CD4-positive, alpha-beta T cell treated with Interleukin-10 for 1 hour (primary cell): Measurements from ENCODE around the gene GAS2.

ENCODE experiments used
- DNase-seq: peaks from one replicate; pipeline ENCODE4 v3.0.0-alpha.2; 2020

The GAS2 gene

GRCh38 chr11:22730319-22730718 lies 63.9 kb downstream of the GAS2 start:
- DNase-seq: peak; percentile 15

DNA sequence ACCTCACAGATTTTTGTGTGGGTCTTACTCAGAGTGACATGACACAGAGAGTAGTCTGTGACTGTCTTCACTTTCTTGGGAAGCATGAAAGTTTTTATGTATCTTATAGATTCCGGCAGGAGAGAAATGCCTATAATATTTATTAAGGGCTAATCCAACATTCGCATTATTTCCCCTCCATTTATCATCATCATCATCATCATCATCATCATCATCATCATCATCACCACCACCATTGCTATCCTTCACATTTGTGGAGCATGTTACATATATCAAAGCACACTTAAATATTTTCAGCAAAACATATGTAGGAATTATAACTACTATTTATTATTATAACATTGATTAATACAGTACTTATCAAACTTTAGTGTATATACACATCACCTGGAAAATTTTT lies 66.2 kb downstream of the GAS2 start:
- DNase-seq: no peak

- DNase-seq: no peak
These were observed 67.3 kb downstream of the GAS2 start for GRCh38 chr11:22733475-22734248.

DNA sequence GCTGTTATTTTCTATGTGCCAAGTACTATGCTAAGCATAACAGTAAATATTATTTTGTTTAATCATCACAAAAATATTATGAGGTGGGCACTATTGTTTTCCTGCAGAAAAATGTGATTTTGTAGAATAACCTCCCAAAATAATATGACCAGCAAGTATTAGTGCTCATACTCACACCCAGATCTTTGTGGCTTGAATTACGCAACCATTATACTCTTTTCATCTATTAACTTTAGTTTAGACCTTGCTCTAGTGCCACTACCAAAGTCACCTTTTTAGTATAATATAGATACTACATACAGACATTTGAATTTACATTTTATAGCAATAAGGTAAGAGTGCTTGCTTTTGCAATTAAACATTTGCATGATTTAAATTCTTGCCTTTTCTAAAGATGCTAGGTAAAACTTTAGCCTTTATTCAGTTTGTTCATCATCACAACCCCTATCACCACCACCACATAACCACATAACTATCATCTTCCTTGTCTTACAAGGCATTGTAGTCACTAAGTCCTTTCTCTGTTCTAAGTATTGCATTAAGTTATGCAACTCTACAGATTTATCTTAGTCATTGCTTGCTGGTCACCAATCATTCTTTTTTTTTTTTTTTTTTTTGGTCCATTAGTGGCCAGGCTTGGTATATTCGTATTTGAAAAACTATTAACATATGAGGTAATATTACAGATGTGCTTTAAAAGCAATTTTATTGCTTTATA lies 68.4 kb downstream of the GAS2 start:
- DNase-seq: no peak

- no peak for DNase-seq
These were observed 75.8 kb downstream of the GAS2 start for GRCh38 chr11:22742157-22742613.

DNA sequence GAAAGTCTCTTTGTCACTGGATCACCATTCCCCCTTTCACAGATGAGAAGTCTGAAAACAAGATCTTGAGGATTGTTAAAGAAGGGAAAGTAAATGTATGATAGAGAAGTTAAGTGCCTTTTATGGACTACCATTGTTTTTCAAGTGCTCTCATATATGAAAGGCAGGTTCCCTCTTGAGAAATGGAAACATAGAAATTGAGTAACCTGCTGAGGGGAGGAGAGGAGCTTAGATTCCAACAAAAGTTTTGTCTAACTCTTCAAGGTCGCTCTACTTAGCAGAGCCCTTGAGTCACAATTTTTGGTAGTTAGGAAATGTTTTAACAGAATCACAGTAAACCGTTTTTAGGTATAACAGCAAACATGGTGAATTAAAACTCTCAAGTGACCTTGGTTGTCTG lies 83.1 kb downstream of the GAS2 start:
- no peak for DNase-seq

- DNase-seq: no peak
These were observed 86.5 kb downstream of the GAS2 start for GRCh38 chr11:22752908-22753310.

GRCh38 chr11:22753416-22753815 lies 87.0 kb downstream of the GAS2 start:
- DNase-seq: no peak

DNA sequence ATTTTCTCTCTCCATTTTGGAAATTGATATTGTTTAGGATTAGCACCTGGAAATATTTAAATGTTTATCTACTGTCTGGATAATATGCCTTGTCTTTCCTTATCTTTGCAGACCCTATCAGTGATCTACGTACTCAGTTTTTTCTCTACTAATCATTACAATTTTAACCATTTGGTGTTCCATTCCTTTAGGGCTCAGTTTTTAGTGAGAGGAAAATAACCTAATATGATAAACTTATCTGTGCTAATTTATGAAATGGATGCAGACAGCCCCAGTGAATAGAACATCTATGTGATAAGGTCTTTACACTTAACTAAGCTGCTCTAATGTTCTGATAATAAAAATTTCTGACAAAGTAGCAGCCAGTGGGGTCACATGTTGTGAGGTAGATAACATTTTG lies 94.7 kb downstream of the GAS2 start:
- no peak for DNase-seq

DNA sequence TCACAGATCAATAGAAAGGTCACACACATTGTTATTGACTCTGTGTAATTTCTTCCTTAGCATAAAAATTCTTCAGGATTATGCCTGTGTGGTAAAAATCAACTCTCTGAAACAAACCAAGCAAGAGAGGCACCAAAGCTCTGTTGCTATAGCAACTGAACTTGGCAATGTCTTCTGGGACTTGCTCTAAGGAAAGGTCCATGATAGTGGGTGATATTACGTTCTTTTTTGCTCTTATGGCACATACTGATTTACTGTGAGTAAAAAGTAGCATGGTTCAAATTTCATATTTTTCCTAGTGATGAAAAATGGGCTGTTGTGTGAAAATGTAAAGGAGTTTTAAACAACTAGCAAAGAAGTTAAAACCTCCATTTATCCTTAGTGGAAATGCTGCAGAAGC lies 96.8 kb downstream of the GAS2 start:
- DNase-seq: no peak

GRCh38 chr11:22764735-22765134 lies 98.3 kb downstream of the GAS2 start:
- no peak for DNase-seq

GRCh38 chr11:22768281-22768680 lies 101.9 kb downstream of the GAS2 start:
- DNase-seq: no peak

- DNase-seq: no peak
These were observed 102.7 kb downstream of the GAS2 start for GRCh38 chr11:22769081-22769480.

DNA sequence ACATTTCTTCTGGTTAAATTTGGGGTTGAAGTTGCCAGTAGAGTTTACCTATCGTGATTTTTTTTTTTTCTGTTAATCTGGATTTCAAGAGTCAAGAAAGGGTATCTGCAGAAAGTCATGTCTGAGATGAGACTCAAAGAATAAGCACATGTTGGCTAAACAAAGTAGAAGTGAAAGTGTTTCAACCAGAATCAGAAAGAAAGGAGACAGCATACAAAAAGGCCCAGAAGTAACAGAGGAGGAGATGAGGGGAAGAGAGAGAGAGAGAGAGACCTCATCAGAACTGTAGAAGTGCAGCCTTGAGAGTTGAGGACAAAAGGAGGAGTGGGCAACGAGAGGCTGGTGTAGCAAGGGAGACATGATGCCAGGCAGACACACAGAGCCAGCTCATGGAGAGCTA lies 108.3 kb downstream of the GAS2 start:
- no peak for DNase-seq

GRCh38 chr11:22775248-22775647 lies 108.8 kb downstream of the GAS2 start:
- no peak for DNase-seq

GRCh38 chr11:22778642-22779041 lies 112.2 kb downstream of the GAS2 start:
- no peak for DNase-seq

GRCh38 chr11:22779850-22780249 lies 113.4 kb downstream of the GAS2 start:
- no peak for DNase-seq

DNA sequence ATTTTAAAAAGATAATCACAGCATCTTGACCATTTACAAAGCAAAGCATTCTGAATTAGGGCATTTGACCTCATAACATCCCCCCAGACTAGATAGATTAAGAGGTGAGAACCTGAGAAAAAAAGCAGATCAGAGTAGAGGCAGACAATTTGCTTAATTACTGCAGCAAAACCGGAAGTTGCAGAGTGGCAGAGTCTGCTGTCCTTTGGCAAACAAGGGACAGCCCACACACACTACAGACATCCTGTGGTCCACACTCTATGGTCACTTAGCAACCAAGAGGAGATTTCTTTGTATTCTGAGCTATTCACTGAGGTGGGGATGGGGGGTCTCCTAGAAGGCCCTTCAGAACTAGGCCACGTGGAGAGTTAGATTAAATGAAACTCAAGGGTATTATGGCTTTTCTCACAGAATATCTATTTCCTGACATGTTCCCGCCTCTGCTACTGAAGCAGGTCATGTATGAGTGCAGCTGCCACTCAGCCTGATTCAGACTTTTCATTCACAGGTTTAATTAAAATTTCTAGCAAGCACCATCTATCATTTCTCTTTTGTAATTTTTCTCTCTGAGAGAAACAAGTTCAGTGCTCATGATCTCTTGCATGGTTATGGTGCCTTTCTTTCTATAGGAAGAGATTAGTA lies 114.7 kb downstream of the GAS2 start:
- DNase-seq: peak; percentile 3

- DNase-seq: no peak
These were observed 118.8 kb downstream of the GAS2 start for GRCh38 chr11:22785251-22785650.

- no peak for DNase-seq
These were observed 120.1 kb downstream of the GAS2 start for GRCh38 chr11:22786475-22786874.

DNA sequence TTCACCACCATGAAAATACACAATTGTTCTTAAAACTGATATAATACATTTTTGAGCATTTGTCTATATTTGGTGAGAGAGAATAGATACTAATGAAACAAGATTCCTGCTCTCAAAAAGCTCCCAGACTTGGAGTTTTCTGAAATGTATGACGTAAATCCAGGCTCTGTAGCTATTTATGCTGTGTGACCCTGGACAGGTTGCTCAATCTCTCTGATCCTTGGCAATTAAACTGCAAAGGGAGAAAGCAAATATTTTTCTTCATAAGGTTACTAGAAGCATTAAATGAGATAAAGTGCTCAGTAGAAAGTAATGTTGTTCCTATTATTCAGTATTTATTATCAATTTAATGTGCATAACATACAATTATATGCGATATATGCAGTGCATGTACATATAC lies 120.6 kb downstream of the GAS2 start:
- no peak for DNase-seq

DNA sequence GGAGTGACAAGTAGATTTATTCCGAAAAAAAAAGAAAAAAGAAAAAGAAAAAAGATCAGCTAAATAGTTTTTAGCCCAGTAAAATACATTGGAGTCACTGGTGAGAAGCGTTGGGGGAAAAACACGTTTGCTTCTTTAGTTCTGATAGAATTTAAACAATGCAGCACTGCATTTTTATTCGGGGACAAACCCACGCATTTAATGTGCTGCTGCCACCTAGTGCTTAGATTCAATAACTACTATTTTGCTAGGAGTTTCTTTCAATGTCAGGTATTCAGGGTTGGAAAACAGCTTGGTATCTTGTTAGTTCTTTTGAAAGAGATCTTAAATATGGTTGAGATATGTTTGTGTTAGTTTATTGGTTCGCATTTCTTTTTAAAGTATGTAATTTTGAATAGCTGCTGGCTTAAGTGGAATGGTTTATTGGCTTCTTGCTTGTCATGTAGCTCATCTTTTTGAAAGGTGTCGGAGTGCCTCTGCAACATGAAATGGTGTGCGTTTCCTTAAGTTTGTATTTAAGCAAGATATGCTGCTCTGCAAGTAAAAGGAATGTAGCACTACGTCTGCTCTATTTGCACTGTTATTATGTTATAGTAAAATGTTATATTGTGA lies 121.2 kb downstream of the GAS2 start:
- peak; percentile 47 for DNase-seq

GRCh38 chr11:22792497-22792896 lies 126.1 kb downstream of the GAS2 start:
- DNase-seq: no peak

DNA sequence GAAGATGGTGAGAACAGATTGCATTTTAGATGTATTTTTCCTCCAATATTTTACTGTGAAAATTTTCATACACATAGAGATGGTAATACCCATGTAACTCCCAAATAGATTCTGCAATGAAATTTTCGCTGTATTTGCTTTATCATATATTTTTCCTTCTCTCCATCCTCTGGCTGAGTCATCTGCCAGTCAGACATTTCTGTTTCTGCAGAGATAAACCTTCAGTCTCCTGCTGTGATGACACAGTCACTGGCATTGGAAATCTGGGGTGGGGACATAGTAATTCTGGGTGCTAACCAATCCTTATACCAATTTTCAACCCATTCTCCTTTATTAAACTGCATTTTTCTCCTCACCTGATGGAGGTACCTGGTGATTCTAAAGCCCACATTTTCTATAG lies 129.5 kb downstream of the GAS2 start:
- no peak for DNase-seq
